CD4-positive, alpha-beta T cell treated with Interleukin-6 for 4 hours (primary cell): ENCODE results near the gene PAQR3.
A peak's percentile ranks its signal among the peaks of the same experiment; 100 is the strongest.

Experiments used
- DNase-seq: peaks from one replicate; pipeline ENCODE4 v3.0.0-alpha.2; 2020; ENCODE audit warnings: mixed read lengths

Gene PAQR3, protein sequence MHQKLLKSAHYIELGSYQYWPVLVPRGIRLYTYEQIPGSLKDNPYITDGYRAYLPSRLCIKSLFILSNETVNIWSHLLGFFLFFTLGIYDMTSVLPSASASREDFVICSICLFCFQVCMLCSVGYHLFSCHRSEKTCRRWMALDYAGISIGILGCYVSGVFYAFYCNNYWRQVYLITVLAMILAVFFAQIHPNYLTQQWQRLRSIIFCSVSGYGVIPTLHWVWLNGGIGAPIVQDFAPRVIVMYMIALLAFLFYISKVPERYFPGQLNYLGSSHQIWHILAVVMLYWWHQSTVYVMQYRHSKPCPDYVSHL

DNA sequence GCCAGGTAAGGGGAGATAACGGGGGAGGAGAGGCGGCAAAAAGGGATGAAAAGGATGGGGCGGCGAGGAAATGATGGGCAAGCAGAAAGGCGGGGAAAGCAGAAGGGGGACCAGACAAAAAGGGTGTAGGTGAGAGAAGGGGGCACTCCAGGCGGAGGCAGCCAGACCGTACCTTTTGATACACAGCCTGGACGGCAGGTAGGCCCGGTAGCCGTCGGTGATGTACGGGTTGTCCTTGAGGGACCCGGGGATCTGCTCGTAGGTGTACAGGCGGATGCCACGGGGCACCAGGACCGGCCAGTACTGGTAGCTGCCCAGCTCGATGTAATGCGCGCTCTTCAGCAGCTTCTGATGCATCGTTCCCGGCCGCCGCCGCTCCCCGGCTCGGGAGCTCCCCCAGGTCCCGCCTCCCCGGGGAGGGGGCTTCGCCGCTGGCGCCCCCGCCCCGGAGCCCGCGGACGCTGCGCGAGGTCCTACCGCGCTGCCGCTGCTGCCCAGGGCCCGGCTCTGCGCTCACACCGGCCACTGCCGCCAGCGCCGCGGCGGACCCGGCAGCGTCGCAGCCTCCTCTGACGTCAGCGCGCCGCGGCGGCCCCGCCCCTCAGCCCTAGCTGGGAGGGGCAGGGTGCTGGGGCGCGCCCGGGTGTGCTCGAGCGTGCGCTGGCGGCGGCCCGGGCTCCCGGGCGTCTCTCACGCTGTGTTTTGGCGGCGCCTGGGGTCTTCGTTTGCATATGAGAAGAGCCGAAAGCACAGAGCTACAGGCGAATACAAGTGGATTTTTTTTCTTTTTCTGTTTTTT, at the start of gene PAQR3:
Gene PAQR3 (minus strand): TSS at position 571 of the 799 bp plus-strand sequence. CDS start 214 bp downstream, at position 357.
- peak; percentile 91 for DNase-seq

DNA sequence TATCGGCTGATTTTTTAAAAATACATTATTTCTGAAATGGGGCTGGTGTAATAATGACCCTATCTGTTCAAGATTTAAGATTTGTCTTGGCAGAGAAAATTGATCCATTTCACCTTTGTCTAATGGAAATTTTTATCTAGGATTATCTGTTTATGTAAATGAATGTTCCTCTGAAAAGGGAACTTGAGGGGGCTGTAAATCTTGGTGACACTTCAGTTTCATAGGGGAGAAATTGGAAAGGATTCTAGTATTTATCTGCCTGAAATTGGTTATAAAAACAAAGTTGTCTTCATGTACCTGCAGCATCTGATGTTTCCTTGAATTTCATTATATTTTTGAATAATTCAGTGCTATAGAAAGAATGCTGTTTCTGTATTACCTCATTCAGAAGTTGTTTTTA, 48.4 kb upstream of the PAQR3 start:
- no peak for DNase-seq

DNA sequence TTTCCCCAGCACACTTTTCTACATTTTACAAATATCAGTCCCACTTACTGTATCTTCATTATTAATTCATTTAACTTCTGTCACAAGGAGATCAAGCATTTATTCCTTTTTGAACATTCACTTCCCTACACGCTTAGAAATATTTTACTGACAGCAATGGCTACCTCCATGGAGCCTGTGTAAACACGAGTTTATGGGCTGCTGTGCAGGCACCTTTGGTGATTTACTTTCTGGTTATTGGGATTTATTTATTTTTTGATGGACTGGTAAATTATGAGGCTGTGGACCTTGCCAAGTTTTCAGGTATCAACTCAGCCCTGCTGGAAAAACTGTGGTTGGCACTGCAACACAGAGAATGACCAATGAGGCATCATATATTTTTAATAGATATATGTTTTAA, 45.4 kb upstream of the PAQR3 start:
- no peak for DNase-seq

DNA sequence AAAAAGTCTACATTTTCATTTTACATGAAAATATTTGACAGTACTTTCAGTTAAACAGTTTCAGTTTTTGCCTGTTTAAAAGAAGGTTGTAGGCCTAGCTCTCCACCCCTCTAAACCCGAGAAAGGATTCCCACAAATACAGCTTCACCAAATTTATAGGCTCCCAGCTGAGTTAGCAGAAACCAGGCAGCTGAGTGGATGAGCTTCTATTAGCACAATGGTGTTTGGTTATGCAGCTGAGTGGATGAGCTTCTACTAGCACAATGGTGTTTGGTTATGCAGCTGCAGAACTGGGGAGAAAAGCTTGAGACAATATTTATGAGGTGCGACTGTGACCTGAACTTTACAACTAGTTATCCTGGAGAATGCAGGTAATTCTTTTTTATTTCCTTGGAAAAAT, 36.6 kb upstream of the PAQR3 start:
- DNase-seq: no peak

DNA sequence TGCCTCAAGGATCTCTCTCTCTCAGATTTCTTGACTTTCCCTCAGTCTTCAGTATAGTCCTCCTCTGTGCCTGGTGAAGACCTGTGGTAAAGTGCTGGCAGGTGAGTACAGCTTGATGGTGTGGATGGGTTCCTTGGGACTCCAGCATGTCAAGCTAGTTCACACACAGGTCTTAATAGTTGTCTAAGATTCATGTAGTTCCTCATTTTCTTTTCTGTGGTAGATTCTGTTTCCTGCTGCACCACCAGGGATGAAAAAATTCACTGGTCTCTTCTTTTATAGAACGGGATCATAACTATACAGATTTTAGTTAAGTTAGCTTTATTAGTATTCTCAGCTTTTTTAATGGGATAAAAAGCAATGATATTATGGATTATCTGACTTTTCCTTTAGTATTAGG, 32.5 kb upstream of the PAQR3 start:
- no peak for DNase-seq

DNA sequence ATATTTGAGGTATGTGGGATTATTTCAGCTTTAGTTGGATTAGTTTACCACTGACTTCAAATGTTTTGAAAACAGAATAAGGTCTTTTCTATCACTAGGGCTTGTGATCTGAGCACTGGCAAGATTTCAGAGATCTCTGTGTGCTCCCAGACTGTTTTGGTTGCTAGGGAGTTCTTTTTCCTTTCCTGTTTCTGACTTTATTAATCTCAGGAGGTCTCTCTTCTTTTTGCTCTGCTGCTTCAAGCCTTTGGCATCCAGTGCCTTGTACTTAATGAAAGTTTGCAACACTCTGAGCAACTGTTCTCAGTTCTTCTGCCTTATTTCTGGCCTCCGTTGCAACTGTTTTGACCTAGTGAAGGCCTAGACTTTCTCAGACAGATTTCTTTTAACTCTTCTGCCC, 32.1 kb upstream of the PAQR3 start:
- no peak for DNase-seq

DNA sequence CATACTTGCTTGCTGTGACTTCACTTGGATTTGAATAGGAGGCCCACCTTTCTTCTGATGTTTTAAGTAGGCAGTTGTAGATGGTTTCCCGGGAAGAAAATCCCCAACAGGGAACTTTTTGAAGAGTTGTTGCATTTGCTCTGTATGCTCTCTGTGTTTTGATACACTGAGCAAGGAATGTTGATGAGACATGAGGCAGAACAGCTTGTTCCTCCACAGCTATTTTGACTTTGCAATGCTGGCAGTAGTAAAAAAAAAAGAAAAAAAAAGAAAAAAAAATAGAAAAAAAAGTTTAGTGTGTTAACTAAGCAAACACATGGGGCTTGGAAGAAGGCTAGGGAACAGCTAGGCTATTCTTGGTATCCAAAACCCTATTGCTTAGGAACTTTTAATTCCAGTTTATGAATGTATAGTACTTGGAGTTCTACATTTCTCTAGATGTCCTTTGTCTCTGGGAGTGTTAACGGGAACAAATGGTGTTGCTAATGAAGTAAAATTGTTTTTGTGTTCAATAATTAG, 23.4 kb upstream of the PAQR3 start:
- no peak for DNase-seq

DNA sequence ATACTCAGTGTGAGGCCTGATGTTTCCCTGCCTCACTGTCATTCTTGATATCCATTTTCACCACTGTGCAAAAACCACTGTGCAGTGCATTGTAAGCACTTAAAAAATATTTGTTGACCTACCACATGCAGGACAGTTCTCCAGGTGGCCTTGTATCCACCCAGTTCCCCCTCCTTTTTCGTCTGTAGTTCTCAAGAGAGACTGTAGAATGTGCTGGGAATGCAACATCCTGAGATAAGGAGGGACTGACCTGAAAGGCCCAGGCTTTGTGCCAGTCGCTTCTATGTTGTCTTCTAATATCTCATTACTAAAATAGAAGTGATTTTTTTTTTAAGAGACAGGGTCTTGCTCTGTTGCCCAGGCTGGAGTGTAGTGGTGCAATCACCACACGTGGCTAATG, 21.7 kb upstream of the PAQR3 start:
- DNase-seq: no peak

DNA sequence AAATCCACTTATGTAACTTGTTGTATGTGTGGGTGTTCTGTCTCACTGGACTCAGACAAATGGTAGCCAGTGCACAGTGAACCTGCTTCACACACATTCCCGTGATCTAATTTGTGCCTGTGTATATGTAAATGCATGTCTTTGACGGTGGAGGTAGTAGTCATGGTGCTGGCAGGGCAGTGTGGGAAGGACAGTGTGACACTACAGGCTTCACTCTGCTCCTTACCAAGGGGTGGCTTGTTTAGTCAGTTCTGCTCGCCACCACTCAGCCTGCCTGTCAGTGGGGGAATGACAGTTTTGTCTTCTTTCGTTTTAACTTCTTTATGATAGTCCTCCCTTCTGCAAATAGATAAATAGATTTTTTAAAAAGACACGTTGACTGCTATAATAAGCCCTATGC, 17.7 kb upstream of the PAQR3 start:
- DNase-seq: no peak

DNA sequence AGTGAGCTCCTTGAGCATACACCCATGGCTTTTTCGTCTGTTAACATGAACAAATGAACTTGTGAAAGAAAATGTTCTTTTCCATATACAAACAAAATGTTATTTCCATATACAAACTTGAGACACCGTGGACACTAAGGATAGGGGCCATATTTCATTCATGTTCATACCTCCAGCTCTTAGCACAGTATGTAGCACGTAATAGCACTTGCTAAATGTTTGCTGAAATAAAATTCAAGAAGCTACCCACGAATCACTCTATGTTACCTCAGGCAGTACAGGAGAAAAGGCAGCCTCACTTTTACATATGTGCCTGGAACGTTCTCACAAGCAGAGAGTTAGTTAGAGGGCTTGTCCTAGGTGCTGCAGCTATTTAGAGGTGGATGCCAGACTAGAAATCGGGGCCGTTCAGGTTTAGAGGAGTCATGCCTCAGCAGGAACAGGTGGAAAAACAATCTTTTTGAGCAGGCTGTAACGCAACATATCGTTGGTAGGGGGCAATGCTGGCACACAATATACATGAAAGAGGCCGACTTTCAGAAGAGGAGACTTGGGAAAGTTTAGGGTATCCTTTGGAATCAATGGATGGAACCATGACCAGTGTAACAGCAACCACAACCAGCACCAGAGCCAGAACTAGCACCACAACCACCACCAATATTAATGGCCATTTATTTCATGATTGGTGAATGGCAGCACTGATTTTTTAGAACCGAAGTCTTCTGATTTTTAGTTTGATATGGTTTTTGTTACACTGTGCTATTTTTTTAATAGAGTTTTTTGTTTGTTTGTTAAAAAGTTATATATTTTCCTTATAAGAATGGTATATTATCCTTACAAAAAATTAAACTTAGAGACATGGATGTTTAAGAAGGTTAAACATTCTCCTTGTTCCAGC, 14.8 kb upstream of the PAQR3 start:
- peak; percentile 6 for DNase-seq

DNA sequence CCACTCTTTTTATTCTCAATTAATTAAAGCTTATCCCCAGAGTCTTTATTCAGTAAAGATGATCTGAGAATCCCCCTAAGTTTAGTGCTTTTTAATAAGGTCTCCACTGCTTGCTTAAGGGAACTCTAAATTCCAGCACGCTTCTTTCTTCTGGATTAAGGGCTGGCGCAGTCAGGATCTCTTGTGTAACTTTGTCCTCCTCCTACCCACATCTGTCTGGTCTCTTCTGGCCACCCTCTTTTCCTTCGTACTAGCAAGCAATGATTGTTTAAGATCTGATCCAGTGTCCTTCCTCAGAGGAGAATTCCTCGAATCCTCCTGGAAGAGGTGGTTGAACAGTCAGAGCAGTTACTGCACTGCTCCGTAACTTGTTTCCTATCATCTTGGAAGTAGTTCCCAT, 14.0 kb upstream of the PAQR3 start:
- no peak for DNase-seq

DNA sequence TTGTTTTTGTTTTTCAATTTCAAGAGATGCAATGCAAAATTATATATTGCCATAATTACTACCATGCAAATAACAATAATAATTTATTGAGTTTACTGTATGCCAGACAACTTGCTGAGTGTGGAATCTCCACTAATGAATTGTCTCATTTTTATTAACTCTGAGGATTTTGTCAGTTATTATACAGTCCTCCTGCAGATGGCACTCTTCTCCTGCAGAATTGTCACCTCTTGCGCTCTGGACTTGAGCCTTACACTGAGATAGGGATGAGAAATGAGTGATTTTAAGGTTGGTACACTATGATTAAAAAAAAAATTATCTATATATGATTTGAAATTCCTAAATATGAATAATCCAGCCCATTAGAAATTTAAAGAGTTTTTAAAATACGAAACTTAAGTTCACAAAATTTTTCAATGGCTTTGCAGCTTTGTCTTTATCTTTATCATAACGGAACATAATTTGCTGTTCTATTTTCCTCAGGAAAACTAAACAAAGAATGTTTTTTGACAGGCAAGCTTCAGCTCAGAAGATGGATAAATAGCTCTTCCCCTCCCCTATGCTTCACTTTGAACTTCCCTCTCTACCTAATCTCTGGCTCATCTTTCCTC, 12.7 kb upstream of the PAQR3 start:
- DNase-seq: peak; percentile 39

DNA sequence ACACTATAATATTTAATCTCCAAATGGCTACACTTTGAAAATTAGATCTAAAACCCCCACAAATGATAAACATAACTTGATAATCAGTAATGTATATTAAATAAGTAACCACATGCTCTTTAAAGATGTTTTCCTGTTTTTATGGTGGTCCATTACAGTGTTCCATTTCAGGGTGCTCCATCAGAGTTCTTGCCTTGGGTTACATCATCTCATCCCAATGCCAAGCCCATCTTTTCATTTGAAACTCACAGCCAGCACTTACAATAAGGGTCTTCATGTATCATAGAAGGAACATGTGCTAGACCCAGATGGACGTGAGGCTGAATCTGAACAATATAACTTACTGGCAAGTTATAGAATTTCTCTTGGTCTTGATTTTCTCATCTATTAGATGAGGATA, 10.5 kb upstream of the PAQR3 start:
- no peak for DNase-seq

DNA sequence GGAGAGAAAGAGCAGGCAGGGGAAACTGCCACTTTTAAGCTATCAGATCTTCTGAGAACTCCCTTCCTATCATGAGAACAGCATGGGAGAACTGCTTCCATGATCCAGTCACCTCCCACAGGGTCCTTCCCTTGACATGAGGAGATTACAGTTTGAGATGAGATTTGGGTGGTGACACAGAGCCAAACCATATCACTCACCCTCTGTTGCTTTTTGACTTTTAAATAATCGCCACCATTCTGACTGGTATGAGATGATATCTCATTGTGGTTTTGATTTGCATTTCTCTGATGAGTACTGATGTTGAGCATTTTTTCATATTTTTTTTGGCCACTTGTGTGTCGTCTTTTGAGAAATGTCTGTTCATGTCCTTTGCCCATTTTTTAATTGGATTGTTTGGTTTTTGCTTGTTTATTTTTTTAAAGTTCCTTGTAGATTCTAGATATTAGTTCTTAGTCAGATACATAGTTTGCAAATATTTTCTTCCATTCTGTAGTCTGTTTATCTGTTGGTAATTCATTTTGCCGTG, 6.5 kb upstream of the PAQR3 start:
- DNase-seq: no peak

DNA sequence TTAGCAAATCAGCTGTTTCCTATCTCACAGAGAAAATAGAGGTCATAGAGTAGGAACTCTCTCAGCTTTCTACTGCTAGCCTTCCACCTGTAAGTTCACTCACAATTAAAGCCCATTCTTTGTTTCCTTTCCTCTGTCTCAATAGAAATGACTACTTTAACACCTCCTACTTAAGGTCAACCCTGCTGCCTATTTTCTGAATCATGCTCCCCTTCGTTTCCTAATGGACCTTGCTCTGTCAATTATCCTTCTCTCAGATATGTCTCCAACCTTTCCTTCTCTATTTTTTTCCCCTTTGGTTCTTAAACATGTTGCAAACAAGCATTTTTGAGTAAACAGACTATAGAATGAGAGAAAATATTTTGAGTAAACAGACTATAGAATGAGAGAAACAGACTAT, 5.1 kb upstream of the PAQR3 start:
- no peak for DNase-seq

DNA sequence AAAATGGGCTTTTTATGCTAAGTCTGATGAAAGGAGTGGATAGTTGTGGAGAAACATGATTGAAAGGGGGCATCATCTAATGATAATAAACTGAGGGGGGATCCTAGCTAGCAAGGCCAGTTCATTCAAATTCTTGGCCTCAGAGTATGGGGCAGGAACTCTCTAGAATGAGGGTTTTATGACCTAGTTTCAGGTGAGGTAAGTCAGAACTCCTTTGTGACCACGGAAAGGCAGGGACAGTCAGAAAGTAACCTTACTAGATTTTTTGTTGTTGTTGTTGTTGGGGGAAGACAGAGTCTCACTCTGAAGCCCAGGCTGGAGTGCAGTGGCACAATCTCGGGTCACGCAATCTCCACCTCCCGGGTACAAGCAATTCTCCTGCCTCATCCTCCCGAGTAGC, 1.5 kb upstream of the PAQR3 start:
- DNase-seq: no peak

DNA sequence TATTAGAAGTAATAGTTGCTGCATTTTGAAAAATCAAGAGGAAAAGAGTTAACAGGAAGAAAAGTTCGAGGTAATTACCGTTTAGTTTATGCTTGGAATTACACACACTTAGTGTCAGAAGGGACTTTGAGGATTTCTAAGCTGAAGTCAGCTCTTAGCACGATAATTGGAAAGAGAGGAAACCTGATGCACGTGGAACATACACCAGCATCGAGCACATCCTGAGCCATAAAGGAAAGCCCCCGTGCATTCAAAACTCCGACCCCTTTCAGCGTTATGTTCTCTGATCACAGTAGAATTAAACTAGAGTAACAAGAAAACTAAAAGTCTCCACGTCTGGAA, 400 bp upstream of the PAQR3 start:
- no peak for DNase-seq

DNA sequence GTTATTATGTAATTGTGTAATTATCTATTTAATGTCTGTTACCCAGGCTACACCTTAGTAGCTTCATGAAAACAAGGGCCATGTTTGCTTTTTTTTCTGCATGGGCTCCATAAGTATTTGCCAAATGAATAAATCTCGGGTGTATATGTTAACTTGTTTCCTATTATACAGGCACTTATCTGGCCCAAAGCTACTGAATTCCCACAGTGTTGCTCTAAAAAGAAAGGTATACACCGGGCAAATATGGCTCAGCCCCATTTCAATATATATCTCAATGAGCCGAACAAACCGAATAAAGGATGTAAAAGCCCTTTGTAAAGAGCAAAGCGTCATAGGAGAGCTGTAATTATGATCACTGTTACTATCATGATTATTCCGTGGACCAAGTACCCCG, 767 bp downstream of the PAQR3 start:
- DNase-seq: no peak

DNA sequence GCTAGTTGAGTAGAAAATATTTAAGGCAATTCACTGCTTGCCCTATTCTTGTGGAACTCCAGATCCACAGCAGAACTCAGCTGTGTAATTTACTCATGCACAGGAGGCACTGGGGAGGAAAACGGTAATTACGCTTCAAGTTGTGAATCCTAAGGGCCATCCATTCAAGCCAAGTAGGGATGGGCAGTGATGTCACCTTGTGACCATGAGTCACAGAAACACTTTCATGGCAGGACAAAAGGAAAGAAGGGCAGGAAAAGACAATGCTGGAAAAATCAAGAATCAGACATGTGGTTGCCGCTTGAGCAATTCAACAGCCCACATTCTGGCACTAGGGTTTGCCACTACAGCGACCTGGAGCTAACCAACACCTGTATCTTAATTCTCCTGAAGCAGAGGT, 1.4 kb downstream of the PAQR3 start:
- no peak for DNase-seq

DNA sequence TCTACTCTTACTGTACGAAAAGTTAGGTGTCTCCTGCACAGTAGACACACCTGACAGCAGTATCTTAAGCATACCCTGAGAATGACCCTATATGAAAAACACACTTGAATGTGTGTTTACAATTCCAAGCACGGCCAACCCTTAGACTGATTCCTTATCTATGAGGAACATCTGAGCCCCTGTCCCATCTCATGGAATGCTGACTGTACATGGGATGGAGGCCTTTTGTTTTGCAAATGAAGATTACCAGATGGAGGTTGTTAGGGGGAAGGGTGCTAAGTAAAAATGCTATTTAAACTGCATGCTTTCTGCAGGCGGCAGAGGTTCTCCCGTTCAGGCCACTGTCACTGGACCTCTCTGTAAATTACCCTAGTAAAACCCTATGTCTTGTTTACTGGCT, 2.2 kb downstream of the PAQR3 start:
- no peak for DNase-seq

DNA sequence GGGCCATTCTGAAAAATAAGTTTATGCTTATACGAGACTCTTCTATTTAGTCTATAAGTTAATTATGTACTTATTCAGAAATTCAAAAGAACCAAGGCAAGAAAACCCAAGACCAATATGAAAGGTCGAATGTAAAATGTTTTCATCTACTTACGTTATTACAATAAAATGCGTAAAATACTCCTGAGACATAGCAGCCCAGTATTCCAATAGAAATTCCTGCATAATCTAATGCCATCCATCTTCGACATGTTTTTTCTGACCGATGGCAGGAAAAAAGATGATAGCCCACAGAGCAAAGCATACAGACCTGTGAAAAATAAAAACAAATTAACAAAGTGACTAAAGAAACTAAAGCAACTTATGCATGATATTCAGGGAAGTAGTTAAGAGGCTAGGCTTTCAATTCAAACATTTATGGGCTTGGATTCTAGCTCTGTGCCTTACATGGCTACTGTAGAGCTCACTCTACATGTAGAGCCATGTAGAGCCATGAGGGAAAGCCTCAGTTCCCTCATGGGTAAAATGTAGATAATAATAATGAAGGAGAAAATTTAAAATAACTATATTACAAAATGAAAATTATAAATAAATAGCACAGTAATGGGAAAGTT, 9.1 kb downstream of the PAQR3 start:
- DNase-seq: no peak

DNA sequence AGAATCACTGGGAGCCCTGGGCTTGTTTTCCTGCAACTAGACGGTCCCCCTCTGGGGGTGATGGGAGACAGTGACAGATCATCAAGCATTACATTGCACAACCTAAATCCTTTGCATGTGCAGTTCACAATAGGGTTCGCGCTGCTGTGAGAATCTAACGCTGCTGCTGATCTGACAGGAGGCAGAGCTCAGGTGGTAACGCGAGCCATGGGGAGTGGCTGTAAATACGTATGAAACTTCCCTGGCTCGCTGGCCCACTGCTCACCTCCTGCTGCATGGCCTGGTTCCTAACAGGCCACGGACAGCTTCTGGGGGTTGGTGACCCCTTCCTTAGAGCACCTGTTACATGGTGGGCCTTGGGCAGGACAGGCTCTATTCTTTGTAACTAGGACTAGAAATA, 10.4 kb downstream of the PAQR3 start:
- DNase-seq: no peak
